MM.1S (cell line): Measurements from ENCODE around the gene PHLDB3.

Experiments
- CTCF ChIP-seq: fragments of 300-600 bp; sonication (generic); IDR thresholded peaks from 2 replicates; pipeline ENCODE4 v1.5.1; 2016; ENCODE audit warnings: antibody characterized with exemption, low read length, mixed read lengths
- EZH2 ChIP-seq: fragments of 300-600 bp; sonication (generic); optimal IDR thresholded peaks from 2 replicates; pipeline ENCODE3; 2017; ENCODE audit warnings: low read depth, mild to moderate bottlenecking, antibody characterized with exemption, low read length, mixed read lengths

- TF ChIP-seq CTCF (no peak), EZH2 (no peak)
Observed at GRCh38 chr19:43474487-43474886, 30.1 kb downstream of the PHLDB3 start.
